Calu3 (cell line): ENCODE results near the gene FNDC4. TPM values are rescaled to one million over a fixed set of nuclear protein-coding genes. Genes with fewer than 3 reads are reported as not detected.

Experiments used
- BruUV-seq: library from RNA; stranded (reverse); fragments of 400-500 nt; replicated peaks from 2 replicates; lab custom pipeline; 2021; lab: Mats Ljungman, UMichigan
- CTCF ChIA-PET: fragments of 300-600 bp; sonication (Branson Sonifier 250); formaldehyde crosslinking; loops from one replicate; lab custom pipeline; 2022; ENCODE audit warnings: antibody characterized with exemption; lab: Charles Lee
- DNase-seq: peaks from one replicate; pipeline ENCODE4 v3.0.0; 2022
- H3K27ac Mint-ChIP-seq: one replicate; pipeline ENCODE4 v1.8.0; 2022; ENCODE audit warnings: mixed read lengths; ENCODE audit not compliant: unreplicated experiment
- H3K27me3 Mint-ChIP-seq: one replicate; pipeline ENCODE4 v1.8.0; 2022; ENCODE audit warnings: mixed read lengths; ENCODE audit not compliant: unreplicated experiment
- H3K36me3 Mint-ChIP-seq: one replicate; pipeline ENCODE4 v1.8.0; 2022; ENCODE audit warnings: mild to moderate bottlenecking, moderate library complexity, mixed read lengths; ENCODE audit not compliant: insufficient read depth, unreplicated experiment
- H3K4me1 Mint-ChIP-seq: one replicate; pipeline ENCODE4 v1.8.0; 2022; ENCODE audit warnings: mild to moderate bottlenecking, low read depth, mixed read lengths; ENCODE audit not compliant: unreplicated experiment
- H3K4me3 Mint-ChIP-seq: one replicate; pipeline ENCODE4 v1.8.0; 2022; ENCODE audit warnings: mild to moderate bottlenecking, low read depth, moderate library complexity, mixed read lengths; ENCODE audit not compliant: unreplicated experiment
- H3K9me3 Mint-ChIP-seq: one replicate; pipeline ENCODE4 v1.8.0; 2022; ENCODE audit warnings: low read depth, mixed read lengths; ENCODE audit not compliant: unreplicated experiment
- intact Hi-C: fragments of 100-400 bp; cut with micrococcal nuclease; formaldehyde crosslinking; loops from one replicate; pipeline ENCODE4 v1.10.0; 2022; ENCODE audit not compliant: unreplicated experiment
- total RNA-seq: library from RNA; stranded (reverse); gene quantifications from 2 replicates; pipeline ENCODE4 v1.2.3, GENCODE V29; 2022
- TF ChIP-seq, protein P1 (sequence below): fragments of 200-600 bp; IDR thresholded peaks from one replicate; pipeline ENCODE4 v1.8.0; 2022; ENCODE audit warnings: antibody characterized with exemption; ENCODE audit not compliant: unreplicated experiment

FNDC4 gene
- total RNA-seq, 1 experiment from 2014 or later = 7.2 TPM

DNA sequence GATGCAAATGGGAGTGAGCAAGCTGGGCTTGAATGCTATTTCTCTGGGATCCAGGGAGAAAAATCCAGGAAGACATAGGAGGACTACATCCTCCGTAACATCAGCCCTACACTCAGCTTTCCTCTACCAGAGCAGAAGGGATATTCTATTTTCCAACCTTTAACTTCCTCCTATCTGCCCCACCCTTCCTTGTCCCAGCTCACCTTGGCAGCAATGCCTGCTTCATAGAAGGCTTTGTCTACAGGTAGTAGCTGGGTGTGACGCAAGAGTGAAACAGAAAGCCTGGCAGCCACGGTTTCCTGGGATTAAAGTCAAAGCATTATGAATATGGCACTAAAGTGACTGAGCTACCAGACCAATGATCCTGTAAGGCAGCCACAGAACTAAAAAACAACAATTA, 48.9 kb downstream of the FNDC4 start:
- no TSS peak for BruUV-seq
- CTCF ChIA-PET = interaction anchor here (0.6 to 1.3 kb wide), 5 partner anchors 17 to 1405 kb away, joined by 3 to 5 read pairs (median 3); no protein-coding TSS in a partner anchor
- DNase-seq = peak; percentile 83
- Mint-ChIP-seq H3K4me1 (peaks cover 26% of the 10 kb centered on the region), H3K27ac (peak overlapping the region; percentile 82), H3K9me3 (no peaks in the 10 kb centered on the region), H3K27me3 (no peaks in the 10 kb centered on the region), H3K36me3 (peaks cover 55% of the 10 kb centered on the region), H3K4me3 (no peak overlapping the region)
- intact Hi-C loops = loop anchor here (10.0 kb wide), 1 partner anchor 139 kb away; the partner anchor contains the start of gene ZNF512
- TF ChIP-seq, protein P1, sequence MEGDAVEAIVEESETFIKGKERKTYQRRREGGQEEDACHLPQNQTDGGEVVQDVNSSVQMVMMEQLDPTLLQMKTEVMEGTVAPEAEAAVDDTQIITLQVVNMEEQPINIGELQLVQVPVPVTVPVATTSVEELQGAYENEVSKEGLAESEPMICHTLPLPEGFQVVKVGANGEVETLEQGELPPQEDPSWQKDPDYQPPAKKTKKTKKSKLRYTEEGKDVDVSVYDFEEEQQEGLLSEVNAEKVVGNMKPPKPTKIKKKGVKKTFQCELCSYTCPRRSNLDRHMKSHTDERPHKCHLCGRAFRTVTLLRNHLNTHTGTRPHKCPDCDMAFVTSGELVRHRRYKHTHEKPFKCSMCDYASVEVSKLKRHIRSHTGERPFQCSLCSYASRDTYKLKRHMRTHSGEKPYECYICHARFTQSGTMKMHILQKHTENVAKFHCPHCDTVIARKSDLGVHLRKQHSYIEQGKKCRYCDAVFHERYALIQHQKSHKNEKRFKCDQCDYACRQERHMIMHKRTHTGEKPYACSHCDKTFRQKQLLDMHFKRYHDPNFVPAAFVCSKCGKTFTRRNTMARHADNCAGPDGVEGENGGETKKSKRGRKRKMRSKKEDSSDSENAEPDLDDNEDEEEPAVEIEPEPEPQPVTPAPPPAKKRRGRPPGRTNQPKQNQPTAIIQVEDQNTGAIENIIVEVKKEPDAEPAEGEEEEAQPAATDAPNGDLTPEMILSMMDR = no peak

DNA sequence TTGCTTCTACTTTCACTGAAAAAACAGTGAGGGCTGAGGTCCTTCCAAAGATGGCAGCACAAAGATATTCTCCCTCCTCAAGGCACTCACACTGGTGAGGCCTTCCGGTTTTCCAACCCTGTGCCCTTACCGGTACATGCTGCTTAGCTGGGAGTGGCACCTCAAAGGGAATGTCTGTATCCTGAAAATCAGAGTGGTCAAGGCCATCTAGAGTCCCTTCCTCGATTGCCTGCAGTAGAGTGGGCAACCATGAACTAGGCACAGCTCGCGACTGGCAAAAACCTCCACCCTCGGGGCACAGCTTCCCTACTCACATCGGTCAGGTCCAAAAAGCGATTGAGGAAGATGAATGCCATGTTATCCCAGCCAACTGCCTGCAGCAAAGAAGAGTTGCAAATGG, 49.4 kb downstream of the FNDC4 start:
- CTCF ChIA-PET = interaction anchor here (0.8 to 1.3 kb wide), 4 partner anchors 18 to 1405 kb away, joined by 3 to 5 read pairs (median 4); no protein-coding TSS in a partner anchor
- BruUV-seq = TSS peak; percentile 91
- peaks cover 58% of the 10 kb centered on the region for H3K36me3 Mint-ChIP-seq

DNA sequence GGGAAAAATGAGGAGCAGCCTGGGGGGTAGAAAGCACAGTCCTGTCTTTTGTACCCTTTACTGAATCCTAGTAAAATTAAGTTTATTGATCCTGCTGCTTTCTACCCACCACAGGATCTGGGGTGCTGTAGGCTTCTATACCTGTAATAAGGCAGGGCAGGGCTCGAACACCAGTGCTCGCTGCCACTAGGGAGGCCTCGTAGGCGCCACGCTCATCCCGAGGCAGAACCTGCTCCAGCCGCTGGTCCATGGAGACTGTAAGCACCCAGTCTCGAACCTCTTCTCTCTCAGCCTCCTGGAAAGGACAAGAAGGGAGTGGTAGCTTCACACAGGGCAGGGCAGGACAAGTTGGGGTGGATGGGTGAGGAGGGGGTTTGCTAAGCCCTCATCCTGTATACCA, 49.8 kb downstream of the FNDC4 start:
- no peaks in the 10 kb centered on the region for H3K27me3 Mint-ChIP-seq
- H3K9me3 Mint-ChIP-seq = no peaks in the 10 kb centered on the region
- no TSS peak for BruUV-seq
- CTCF ChIA-PET = interaction anchor here (1.0 to 1.3 kb wide), 3 partner anchors 18 to 1406 kb away, joined by 3 to 5 read pairs (median 3); no protein-coding TSS in a partner anchor
- peak overlapping the region; percentile 82 for H3K27ac Mint-ChIP-seq
- intact Hi-C loops = loop anchor here (10.0 kb wide), 1 partner anchor 140 kb away; the partner anchor contains the start of gene ZNF512
- TF ChIP-seq, protein P1 = no peak
- peaks cover 60% of the 10 kb centered on the region for H3K36me3 Mint-ChIP-seq
- no peak for DNase-seq
- peaks cover 26% of the 10 kb centered on the region for H3K4me1 Mint-ChIP-seq
- H3K4me3 Mint-ChIP-seq = no peak overlapping the region

More for the DNA sequence above, 49.4 kb downstream of the FNDC4 start:
- no peak for DNase-seq
- TF ChIP-seq, protein P1 = no peak
- Mint-ChIP-seq H3K27me3 (no peaks in the 10 kb centered on the region), H3K4me3 (no peak overlapping the region), H3K9me3 (no peaks in the 10 kb centered on the region), H3K27ac (peak overlapping the region; percentile 82), H3K4me1 (peaks cover 26% of the 10 kb centered on the region)
- intact Hi-C loops = loop anchor here (10.0 kb wide), 1 partner anchor 139 kb away; the partner anchor contains the start of gene ZNF512

DNA sequence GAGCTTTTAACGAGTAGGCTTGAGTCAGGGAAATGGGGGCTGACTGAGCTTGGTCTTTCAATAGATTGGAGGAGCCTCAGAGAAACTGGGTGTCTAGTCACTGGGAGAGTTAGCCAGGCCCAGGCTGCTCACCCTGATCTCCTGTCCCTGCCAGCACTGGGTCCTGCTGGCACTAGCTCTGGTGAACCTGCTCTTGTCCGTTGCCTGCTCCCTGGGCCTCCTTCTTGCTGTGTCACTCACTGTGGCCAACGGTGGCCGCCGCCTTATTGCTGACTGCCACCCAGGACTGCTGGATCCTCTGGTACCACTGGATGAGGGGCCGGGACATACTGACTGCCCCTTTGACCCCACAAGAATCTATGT, 52.1 kb downstream of the FNDC4 start:
- intact Hi-C loops = loop anchor here (5.0 to 10.0 kb wide), 2 partner anchors 36 to 142 kb away; partner anchors contain the start of genes PPM1G and ZNF512
- DNase-seq = peak; percentile 30
- no TSS peak for BruUV-seq
- Mint-ChIP-seq H3K4me1 (peaks cover 26% of the 10 kb centered on the region), H3K9me3 (no peaks in the 10 kb centered on the region), H3K27ac (peak overlapping the region; percentile 85), H3K36me3 (peaks cover 65% of the 10 kb centered on the region), H3K27me3 (no peaks in the 10 kb centered on the region), H3K4me3 (peak overlapping the region; percentile 79)
- TF ChIP-seq, protein P1 = no peak
- CTCF ChIA-PET = no interaction called here
